GM19023 (cell line): Measurements from ENCODE around the gene NUDT22.

Source experiments
- ATAC-seq: cut with Tn5 transposase; IDR thresholded peaks from one replicate; pipeline ENCODE4 v1.9.1; 2021; ENCODE audit warnings: mild to moderate bottlenecking, moderate library complexity; ENCODE audit not compliant: unreplicated experiment

NUDT22 gene

DNA sequence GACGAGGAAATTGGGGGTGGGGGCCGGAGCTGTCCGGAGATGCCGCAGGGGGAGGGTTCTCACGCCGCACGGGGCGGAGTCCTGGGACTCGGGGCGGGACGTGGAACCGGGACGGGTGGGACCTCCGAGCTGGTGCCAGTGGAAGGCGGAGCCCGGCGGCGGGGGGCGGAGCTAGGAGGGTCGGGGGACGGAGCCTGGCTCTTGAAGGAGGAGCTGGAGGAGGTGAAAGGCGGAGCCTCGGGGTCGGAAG is 15.1 kb downstream of the NUDT22 start:
- peak; percentile 73 for ATAC-seq

GRCh38 chr11:64241491-64242374 is 15.7 kb downstream of the NUDT22 start:
- ATAC-seq, result peak; percentile 4

GRCh38 chr11:64243236-64243854 is 17.3 kb downstream of the NUDT22 start:
- no peak for ATAC-seq

- no peak for ATAC-seq
These were observed 18.0 kb downstream of the NUDT22 start for GRCh38 chr11:64244107-64244506.

- no peak for ATAC-seq
These were observed 18.9 kb downstream of the NUDT22 start for GRCh38 chr11:64244966-64245365.

DNA sequence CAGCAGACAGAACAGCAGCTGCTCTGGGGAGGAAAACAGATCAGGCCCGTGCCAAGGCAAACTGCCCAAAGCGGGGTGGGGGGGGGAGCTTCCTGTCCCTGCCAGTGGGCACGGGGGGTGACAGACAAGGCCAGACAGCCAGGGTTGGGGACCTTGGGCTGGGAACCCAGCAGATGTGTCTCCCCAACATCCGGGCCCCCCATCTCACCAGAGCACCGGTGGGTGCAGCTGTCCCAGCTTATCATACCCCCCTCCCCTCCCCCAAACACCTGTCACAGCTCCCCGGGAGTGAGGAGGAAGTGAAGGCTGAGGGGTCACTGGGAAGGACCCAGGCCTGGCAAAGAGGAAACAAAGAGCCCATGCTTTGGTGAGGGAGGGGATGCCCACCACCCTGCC is 19.3 kb downstream of the NUDT22 start:
- ATAC-seq, result no peak

DNA sequence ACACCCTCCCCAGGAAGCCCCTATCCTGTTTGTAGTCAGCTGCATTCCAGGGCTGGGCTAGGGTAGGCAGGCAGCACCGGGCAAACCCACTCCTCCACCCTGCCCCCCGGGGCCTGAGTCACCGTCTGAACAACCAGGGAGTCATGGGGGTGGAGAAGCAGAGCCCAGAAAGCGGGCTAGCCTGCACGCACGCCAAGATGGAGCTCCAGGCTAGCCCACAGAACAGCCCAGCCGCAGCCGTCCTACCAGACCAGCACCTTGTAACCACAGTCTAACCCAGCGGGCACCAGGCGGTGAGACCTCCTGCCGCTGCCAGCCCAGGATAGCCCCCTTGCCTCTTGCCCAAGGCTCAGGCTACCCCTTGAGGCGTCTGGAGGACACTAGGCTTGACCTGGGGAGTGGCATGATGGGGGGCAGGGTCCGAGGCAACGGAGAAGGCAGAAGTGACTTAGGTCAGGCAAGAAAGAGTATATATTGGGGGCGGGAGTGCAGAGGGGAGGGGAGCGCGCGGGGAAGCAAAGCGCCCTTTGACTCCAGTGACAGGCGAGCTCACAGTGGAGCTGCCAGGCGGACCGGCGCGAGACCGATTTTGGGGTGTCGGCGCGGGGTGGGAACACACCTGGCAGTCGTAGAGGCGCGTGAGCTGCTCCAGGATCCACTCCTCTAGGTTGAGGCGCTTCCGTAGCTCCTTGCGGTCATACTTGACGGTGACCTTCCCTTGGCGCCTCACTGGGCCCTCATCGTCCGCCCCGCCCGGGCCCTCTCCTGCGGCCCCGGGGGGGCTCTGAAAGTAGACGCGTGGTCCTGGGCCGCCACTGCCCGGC is 19.9 kb downstream of the NUDT22 start:
- no peak for ATAC-seq

GRCh38 chr11:64246621-64246870 is 20.5 kb downstream of the NUDT22 start:
- ATAC-seq, result peak; percentile 7

DNA sequence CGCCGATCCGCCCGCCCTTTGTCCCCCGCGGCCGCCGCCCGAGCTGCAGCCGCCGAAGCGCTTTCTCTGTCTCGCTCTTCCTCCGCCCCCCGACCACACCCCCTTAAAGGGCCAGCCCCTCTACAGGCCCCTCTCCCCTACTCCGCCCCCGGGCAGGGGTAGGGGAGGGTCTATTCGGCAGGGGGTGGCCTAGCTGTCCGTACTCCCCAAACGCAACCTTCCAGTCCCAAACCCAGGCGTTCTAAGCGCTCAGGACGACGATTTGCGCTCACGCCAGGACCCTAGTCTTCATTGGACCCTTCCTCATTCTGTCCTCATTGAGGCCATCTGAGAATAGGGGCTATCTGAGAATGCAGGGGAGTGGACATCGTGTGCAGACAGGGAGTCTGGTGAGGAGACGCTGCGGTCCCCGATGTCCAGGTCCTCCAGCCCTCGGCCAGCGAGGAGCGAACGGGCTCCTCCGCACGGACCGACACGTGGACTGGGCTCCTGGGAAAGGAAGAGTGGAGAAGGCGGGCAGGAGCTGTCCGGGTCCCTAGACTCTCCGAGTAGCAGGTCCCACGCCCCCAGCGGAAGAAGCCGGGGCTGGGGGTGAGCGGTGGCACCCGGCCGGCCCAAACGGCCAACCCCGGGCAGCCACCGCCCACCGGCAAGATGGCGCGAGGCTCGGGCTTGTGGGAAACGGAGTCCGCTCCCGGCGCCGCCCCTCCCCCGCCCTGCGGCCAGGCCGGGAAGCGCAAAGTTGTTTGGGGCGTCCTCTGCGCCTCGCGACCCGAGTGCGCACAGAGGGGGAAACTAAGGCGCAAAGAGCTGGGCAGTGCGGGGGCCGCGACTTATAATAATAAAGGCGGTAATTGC is 21.0 kb downstream of the NUDT22 start, which contains the start of gene PPP1R14B:
Gene PPP1R14B (minus strand): TSS at position 73 of the 858 bp plus-strand sequence. CDS start 270 bp downstream, outside the sequence.
- ATAC-seq, result peak; percentile 47

- ATAC-seq, result no peak
These were observed 21.9 kb downstream of the NUDT22 start for GRCh38 chr11:64247729-64248531.

GRCh38 chr11:64248578-64248977 is 22.5 kb downstream of the NUDT22 start:
- ATAC-seq, result no peak

DNA sequence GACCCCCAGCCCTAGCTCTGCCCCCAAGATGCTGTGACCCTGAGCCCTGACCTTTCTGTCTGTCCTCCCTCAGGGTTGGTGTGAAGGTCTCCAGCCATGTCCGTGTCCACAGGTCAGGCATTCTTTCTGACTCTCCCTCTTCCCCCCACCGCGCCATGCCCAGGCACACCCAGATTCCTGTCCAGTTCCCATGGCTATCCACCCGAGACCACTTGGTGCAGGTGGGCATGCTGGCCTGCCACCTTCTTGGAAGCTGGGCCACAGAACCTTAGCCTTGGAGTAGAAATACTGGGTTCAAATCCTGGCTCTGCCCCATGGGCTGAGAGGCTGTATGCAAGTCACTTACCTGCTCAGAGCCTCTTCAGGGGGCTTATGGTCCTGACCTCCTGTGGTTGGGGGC is 23.0 kb downstream of the NUDT22 start:
- ATAC-seq, result no peak

DNA sequence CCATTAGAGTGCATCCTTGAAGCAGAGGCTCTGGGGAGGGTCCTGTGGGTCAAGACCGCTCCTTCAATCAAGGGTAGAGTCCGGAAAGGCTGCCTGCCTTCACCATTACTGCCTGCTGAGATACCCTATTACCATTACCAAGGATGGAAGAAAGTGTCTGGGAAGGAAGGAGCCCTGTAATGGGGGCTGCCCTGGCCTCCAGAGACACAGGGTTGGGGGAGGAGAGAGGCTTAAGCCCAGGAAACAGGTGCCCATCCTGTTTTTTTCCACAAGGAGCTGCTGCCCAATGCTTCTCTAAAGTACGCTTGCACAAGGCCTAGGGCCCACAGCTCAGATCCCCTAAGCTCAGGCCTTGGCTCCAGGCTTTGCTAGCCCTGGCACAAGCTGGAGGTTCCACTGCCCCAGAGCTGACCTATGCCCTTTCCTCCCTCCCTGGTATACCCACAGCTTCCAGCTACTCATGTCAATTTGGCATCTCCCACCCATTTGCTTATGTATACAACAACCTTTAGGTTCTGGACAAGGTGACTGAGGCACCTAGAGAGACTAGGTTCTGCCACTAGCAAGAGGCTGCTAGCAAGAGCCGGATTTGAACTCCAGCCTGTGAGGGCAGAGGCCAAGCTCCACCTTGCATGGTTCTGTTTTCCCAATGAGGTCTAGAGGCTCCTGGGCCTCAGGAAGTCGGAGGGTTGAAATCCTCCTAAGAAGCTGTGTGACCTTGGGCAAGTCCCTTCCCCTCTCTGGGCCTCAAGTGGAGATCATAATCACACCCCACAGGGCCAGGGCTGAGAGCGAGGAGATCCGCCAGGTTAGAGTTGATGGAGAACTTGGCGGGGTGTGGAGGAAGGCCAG is 23.7 kb downstream of the NUDT22 start:
- no peak for ATAC-seq

DNA sequence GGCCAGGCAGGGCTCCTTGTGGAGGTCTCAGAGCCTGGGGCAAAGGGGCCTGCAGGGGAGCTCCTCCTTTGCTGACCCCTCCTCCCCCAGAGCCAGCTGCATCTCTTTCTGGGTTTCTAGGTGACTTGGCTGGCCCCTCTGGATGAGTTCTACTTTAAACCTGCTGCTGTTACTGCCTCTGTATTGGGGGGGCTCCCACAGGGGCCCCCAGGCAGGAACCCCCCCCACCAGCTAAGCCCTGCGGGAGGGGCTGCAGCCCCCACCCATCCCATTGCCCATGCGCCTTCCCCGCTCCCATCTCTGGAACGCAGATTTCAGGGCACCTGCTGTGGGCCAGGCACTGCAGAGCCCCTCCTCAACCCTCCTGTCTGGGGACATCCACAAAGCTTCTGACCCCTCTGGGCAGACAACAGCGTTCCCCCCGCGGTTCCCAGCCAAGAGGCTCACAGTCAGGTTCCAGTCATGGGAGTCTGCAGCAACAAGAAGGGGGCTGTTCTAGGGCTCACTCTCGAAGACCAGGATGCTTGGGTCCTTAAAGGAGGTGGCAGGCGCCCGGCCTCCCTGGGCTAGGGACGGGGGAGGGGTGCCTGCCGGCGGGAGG is 24.4 kb downstream of the NUDT22 start:
- no peak for ATAC-seq

- peak; percentile 38 for ATAC-seq
These were observed 25.1 kb downstream of the NUDT22 start, which contains the start of gene PLCB3 for GRCh38 chr11:64251016-64251752. PLCB3 (plus strand) TSS chr11:64251530; CDS start chr11:64251650, 120 bp downstream.

- no peak for ATAC-seq
These were observed 25.6 kb downstream of the NUDT22 start for GRCh38 chr11:64251753-64252002.

GRCh38 chr11:64252003-64252872 is 26.2 kb downstream of the NUDT22 start:
- ATAC-seq, result no peak
